HG03520 (cell line): Measurements from ENCODE around the gene CD96.
"Not testable (repeated sequence)": the region's sequence is repeated elsewhere in the genome, so short reads cannot be mapped to it uniquely, and the experiment has no call there.

ENCODE experiments used
- ATAC-seq: cut with Tn5 transposase; IDR thresholded peaks from one replicate; pipeline ENCODE4 v1.9.1; 2021; ENCODE audit warnings: mild to moderate bottlenecking, moderate library complexity; ENCODE audit not compliant: unreplicated experiment

CD96 gene

GRCh38 chr3:111541911-111542483, at the start of gene CD96:
Gene CD96 (plus strand): TSS chr3:111542197. CDS start chr3:111542249, 52 bp downstream.
- peak; percentile 45 for ATAC-seq

- no peak for ATAC-seq
Observed at GRCh38 chr3:111493276-111493675, 48.7 kb upstream of the CD96 start.

DNA sequence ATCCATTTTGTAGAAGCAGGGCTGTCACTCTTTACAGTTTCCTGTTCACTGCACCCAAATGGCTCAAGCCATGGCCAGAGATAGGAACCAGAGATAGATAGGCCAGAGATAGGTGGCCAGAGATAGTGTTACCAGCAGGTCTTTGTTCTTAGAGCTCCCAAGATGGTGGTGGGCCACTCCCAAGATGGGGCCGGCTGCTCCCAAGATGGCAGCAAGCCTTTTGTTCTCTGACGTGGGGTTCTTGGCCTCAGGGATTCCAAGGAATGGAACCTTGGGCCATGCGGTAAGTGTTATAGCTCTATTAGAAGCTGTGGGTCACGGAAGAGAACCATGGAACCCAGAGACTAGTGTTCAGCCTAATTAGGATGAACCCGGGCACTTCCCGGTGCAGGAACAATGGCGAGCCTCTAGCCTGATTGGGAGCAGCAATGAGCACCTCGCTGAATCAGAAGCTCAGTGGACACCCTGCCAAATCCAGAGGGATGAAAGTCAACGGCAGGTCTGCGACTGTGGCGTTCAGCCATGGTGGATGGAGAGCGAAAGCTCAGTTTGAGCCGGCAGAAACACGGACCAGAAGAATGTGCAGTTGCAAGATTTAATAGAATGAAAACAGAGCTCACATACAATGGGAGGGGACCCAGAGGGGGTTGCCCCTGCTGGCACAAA, 45.0 kb upstream of the CD96 start:
- no peak for ATAC-seq

DNA sequence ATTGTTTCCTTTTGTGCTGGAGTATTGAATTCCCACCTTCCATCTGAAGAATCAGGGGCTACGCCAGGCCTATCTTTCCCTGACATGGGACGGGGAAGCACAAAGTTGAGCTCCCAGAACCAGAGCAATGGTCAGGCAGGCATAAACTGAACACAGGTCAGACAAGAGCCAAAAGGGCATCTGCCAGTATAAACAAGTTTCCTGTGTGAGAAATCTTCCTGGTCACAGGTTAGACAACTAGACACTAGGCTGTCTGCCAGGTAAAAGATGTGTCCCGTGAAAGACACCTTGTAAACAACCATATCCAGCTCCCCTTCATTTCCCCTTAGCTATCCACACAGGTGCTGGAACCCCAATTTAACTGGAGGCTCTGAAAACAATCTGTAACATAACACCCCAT, 44.0 kb upstream of the CD96 start:
- ATAC-seq: no peak

DNA sequence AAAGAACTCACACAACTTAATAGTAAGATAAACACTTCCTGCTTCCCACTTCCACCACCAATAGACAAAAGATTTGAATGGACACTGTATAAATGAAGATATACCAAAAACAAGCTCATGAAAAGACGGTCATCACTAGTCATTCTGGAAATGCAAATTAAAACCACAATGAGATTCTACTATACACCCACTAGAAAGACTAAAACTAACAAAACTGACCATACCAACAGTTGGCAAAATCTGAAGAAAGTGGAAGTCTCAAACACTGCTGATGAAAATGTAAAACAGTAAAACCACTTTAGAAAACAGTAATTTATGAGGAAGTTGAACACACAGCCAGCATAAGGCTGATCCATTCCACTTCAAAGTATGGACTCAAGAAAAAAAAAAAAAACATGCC, 35.6 kb upstream of the CD96 start:
- ATAC-seq: peak; percentile 76

- no peak for ATAC-seq
Observed at GRCh38 chr3:111509308-111509707, 32.7 kb upstream of the CD96 start.

DNA sequence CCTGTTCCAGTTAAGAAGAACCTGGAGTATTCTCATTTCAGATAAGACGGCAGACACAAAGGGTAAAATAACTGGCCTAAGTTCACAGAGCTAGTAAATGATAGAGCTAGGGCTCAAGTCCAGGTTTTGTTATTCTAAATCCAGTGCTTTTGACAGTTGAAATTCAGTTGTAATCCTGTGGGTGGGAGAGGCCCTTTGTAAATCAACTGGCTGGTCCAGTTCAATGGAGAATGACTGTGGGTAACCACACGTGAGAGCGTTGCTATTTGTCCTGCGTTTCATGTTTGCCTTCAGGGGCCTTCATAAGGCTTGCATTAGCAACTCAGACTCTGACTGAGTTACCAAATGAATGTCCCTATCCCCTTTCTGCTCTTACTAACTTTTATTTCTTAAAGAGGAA, 24.2 kb upstream of the CD96 start:
- ATAC-seq: no peak

DNA sequence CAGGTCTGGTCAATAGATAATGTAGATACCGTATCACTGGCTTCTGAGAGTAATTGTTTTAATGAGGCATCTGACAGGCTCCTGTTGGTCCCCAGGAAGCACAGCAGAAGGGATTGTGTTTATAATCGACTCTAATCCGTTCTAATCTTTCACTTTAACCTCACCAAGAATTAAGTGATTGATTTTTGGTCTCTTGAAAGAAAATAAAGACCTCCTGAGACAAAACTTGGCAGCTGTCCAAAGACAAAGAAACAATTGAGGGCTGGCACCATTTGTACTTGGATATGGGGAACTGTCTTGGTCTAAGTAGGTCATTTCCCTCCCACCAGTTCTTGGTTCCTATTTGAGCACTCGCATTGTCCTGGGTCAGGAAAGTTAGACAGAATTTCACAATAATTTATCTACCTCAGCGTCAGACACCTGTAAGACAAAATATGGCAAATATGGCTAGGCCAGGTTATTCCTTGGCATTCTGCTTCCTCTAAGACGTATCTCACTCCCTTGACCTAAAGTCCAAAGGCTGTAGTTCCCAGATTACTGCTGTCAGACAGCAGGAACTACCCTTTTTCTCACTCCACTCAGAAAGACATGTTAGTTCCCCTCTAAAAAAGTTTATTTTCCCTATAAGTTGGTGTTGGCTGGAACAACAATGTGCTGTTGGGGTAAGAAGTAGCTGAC, 22.7 kb upstream of the CD96 start:
- no peak for ATAC-seq

DNA sequence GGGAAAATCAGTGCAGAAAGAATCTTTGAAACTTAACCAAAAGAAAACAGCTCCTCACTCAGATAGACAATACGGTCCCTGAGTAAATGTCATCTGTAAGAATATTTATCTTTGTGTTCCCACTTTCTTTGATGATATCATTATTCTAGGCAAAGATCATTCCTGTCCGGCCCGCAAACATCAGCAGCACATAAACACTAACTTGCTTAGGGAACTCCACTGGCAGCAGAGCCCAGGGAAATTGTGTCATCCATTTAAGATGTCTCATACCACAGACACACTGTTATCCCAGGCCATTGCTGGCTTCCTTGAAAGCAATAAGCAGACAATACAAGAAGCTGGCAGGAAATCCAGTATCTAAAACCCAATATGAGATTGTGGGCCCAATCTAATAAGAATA, 20.1 kb upstream of the CD96 start:
- no peak for ATAC-seq

- ATAC-seq: not testable (repeated sequence)
Observed at GRCh38 chr3:111524486-111524885, 17.5 kb upstream of the CD96 start.

GRCh38 chr3:111531446-111531845, 10.6 kb upstream of the CD96 start:
- ATAC-seq: no peak

DNA sequence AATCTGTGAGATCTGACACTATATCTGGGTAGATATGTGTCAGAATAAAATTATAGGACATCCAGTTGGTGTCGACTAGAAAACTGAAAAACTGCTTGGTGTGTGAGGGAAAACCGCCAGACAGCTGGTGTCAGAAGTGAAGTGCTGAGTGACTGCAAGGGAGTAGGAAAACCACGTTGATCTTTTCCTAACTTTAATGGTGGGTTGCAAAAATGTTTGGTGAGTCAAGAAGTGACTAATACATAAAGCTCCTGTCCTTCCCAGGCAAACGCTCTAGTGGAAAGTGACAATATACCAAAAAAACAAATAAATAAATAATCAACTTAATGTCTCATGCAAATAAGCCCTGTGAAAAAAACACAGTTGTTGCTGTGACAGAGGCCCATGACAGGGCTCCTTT, 7.3 kb upstream of the CD96 start:
- ATAC-seq: no peak

DNA sequence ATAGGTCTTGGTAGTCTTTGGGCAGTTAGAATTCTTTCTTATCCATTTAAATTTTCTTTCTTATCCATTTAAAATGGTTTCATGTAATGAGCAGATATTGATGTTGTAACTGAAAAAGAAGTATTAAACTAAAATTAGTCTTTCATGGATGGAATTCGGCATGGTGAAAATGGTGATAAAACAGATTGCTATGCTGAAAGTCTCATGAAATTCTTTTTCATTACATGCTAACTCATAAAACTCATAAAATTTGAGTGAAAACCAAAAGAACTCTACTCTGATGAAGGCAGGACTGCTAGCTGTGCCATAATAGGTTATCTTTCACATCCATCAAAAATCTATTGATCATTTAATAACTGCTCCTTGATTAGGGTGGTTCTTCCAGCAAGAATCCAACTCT, 3.9 kb upstream of the CD96 start:
- no peak for ATAC-seq

DNA sequence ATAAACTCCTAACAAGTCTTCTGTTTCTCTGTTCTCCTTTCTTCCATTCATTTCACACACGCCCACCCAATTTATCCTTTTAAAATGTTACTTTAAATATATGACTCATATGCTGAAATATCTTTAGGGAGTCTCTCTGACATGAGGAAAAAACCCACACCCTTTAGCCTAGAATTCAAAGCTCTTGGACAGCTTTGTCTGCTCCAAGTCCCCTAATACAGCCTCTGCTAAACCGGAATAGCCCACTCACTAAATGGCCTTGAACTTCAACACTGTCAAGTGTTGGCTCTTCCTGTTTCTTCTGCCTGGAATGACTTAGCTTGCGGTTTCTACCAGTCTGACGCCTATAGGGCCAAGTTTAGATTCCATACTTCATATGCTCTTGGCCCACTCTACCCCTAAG, 3.3 kb upstream of the CD96 start:
- ATAC-seq: peak; percentile 41

GRCh38 chr3:111539351-111540331, 2.4 kb upstream of the CD96 start:
- ATAC-seq: peak; percentile 58

- ATAC-seq: no peak
Observed at GRCh38 chr3:111541391-111541790, 606 bp upstream of the CD96 start.

DNA sequence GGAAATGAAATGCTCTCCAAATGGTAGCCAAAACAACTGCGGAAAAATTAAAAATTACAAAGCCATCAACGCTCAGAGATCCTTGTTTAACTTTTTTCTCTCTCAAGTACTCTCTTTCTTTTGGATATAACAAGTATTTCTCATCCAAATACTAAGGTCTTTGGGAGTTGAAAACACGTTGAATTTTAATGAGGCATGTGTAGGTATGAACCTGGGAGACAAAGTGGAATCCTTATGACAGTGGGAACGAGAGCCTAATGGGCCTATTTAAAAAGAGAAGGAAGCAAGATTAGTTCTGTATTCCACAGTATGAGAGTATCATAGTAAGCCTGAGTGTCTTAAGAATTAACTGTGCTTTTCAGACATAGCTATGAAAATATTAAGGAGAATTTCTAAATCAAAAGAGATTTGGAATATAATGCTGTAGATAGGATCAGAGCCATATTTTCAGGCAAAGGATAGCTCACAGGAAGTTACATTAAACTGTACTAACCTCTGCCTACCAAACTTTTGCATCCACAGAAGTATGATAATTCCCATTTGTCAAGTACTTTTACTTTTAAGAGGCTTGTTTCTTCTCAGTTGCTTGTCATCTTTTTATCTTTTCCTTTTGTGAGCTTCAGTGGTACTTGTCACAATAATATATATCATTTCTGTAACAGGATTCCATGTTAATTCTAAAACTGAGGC, 759 bp downstream of the CD96 start:
- ATAC-seq: no peak

DNA sequence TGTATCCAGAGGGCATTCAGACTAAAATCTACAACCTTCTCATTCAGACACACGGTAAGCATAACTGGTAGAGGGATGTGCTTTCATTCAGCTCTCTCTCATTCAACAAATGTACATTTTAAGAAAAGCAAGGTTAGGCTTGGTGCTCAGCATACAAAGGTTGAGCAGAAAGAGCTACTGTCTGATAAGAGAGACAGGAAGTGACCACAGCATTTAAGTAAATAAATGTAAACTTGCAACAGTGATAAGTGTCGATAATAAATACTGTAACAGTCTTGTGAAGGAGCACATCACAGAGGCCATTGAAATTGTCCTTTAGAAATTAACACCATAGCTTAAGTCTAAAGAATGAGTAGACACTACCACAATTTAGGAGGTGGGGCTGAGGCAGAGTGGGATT, 3.4 kb downstream of the CD96 start:
- ATAC-seq: no peak

DNA sequence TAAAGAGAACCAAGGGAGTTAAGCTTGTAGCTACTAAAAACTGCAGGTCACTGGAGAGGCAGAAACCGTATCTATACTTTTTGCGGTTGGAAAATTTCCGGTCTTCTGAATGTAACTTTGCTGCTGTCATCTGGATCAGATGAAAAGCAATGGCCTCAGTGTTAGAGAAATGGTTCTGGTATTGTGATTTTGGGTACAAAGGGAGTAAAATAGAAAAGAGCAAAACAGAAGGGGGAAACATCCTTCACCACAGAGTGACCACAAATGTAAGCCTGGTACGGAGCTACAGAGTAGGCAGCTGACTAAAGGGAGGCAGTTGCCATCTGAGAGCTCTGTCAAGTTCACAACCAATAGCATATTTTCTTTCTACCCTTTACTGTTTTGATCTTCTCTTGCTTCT, 5.6 kb downstream of the CD96 start:
- ATAC-seq: peak; percentile 78

DNA sequence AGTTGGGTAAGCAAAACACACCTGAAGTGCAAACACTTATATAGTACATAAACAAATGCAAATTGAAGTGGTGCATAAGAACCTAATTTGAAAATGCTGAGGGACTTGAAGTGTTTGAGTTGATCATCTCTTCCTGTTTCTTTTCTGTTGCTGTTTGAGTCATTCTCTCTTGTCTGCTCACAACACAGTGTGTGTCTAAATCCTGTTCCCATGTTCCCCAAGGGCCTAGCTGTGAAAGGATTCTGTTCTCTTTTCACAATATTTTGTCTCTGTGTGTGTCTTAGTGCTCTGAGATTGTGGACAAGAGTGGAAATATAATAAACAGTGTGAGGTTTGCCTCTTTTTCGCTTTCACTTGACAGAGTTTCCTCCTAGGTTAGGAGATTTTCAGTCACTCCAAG, 6.1 kb downstream of the CD96 start:
- peak; percentile 64 for ATAC-seq

DNA sequence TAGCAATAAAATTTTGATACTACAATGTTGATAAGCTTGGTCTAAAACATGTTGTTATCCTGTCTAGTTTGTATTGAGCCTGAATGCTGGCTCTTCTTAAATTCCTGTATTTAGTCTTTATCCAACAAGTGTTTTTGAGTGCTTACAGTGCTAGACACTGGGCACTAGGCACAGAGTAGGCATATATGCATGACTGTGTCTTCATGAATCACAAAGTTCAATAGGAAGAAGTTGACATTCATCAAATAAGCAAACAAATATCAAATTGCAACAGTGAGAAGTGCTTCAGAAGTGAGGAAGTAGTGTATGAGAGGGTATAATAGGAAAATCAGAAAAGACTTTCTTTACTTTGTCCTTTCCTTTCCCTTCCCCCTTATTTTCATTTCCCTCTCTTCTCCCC, 6.8 kb downstream of the CD96 start:
- ATAC-seq: no peak
